ENCODE data around the gene SSUH2. TPM values are rescaled to one million over a fixed set of nuclear protein-coding genes. Genes with fewer than 3 reads are reported as not detected.

SSUH2 gene
- polyA plus RNA-seq, 4 donors: 15.8 to 308 (median 121) TPM

- FAIRE-seq (no peak), DNase-seq (peak; percentile 71 to 97)
- Histone ChIP-seq H3K27ac (ENCODE audit: low read depth in 1 of 3, low read length in 2 of 3) (peak overlapping the region in 2 of 3 donors; percentile 9 to 53), H3K27me3 (ENCODE audit: control insufficient read depth in 3 of 3, insufficient read depth in 3 of 3, low read length in 3 of 3) (no peaks in the 10 kb centered on the region), H3K36me3 (ENCODE audit: control insufficient read depth in 3 of 3, insufficient read depth in 2 of 3, low read depth in 1 of 3, low read length in 3 of 3) (peaks cover 0 to 59% (median 2%) of the 10 kb centered on the region in 3 donors), H3K4me3 (ENCODE audit: low read depth in 1 of 3, low read length in 3 of 3) (no peak overlapping the region), H3K4me1 (ENCODE audit: control insufficient read depth in 3 of 3, insufficient read depth in 2 of 3, low read depth in 1 of 3, low read length in 2 of 3) (peaks cover 0 to 19% (median 0%) of the 10 kb centered on the region in 3 donors), H3K9me3 (ENCODE audit: control insufficient read depth in 2 of 2, insufficient read depth in 1 of 2, low read depth in 1 of 2, low read length in 1 of 2) (no peaks in the 10 kb centered on the region)
- 24 to 63% (median 30%) methylated on average over 15 to 16 of the region's 16 CpGs for WGBS, 3 donors
Observed at GRCh38 chr3:8629151-8630021, 15.2 kb downstream of the SSUH2 start.

DNA sequence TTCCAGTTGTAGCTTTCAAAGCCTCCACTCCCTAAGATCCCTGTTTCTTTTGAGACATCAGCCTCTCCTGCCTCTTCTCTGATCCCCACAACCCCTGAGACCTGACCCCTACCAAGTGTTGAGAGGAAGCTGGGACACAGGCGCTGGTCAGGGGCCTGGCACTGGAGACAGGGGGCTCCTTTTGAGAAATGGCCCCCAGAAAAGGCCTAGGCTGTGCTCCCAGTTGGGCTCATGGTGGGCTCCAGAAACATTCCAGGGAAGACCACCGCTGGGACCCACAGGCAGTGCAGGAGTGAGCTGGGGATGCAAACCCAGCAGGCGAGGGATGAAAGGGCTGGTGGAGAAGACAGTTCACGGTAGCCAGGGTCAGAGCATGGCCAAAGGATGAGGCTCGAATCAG, 16.6 kb downstream of the SSUH2 start:
- H3K27me3 ChIP-seq (ENCODE audit: control insufficient read depth in 3 of 3, insufficient read depth in 3 of 3, low read length in 3 of 3): no peaks in the 10 kb centered on the region
- no peak overlapping the region for H3K4me3 ChIP-seq (ENCODE audit: low read depth in 1 of 3, low read length in 3 of 3)
- H3K9me3 ChIP-seq (ENCODE audit: control insufficient read depth in 2 of 2, insufficient read depth in 1 of 2, low read depth in 1 of 2, low read length in 1 of 2): no peaks in the 10 kb centered on the region
- peaks cover 0 to 64% (median 2%) of the 10 kb centered on the region in 3 donors for H3K36me3 ChIP-seq (ENCODE audit: control insufficient read depth in 3 of 3, insufficient read depth in 2 of 3, low read depth in 1 of 3, low read length in 3 of 3)
- H3K27ac ChIP-seq (ENCODE audit: low read depth in 1 of 3, low read length in 2 of 3): no peak overlapping the region
- DNase-seq (no peak), FAIRE-seq (no peak)
- 92 to 98% (median 92%) methylated on average over 5 of the region's 5 CpGs for WGBS, 3 donors
- H3K4me1 ChIP-seq (ENCODE audit: control insufficient read depth in 3 of 3, insufficient read depth in 2 of 3, low read depth in 1 of 3, low read length in 2 of 3): peaks cover 0 to 24% (median 0%) of the 10 kb centered on the region in 3 donors

- 89 to 93% (median 91%) methylated on average over 19 of the region's 19 CpGs for WGBS, 3 donors
- Histone ChIP-seq H3K4me3 (ENCODE audit: low read depth in 1 of 3, low read length in 3 of 3) (no peak overlapping the region), H3K36me3 (ENCODE audit: control insufficient read depth in 3 of 3, insufficient read depth in 2 of 3, low read depth in 1 of 3, low read length in 3 of 3) (peaks cover 0 to 69% (median 2%) of the 10 kb centered on the region in 3 donors), H3K27ac (ENCODE audit: low read depth in 1 of 3, low read length in 2 of 3) (no peak overlapping the region), H3K4me1 (ENCODE audit: control insufficient read depth in 3 of 3, insufficient read depth in 2 of 3, low read depth in 1 of 3, low read length in 2 of 3) (peaks cover 0 to 24% (median 0%) of the 10 kb centered on the region in 3 donors), H3K27me3 (ENCODE audit: control insufficient read depth in 3 of 3, insufficient read depth in 3 of 3, low read length in 3 of 3) (no peaks in the 10 kb centered on the region), H3K9me3 (ENCODE audit: control insufficient read depth in 2 of 2, insufficient read depth in 1 of 2, low read depth in 1 of 2, low read length in 1 of 2) (no peaks in the 10 kb centered on the region)
- FAIRE-seq: no peak
- DNase-seq: no peak
Observed at GRCh38 chr3:8627201-8627940, 17.2 kb downstream of the SSUH2 start.

- peaks cover 0 to 13% (median 0%) of the 10 kb centered on the region in 3 donors for H3K4me1 ChIP-seq (ENCODE audit: control insufficient read depth in 3 of 3, insufficient read depth in 2 of 3, low read depth in 1 of 3, low read length in 2 of 3)
- H3K36me3 ChIP-seq (ENCODE audit: control insufficient read depth in 3 of 3, insufficient read depth in 2 of 3, low read depth in 1 of 3, low read length in 3 of 3): peaks cover 0 to 78% (median 2%) of the 10 kb centered on the region in 3 donors
- no peak overlapping the region for H3K4me3 ChIP-seq (ENCODE audit: low read depth in 1 of 3, low read length in 3 of 3)
- H3K27ac ChIP-seq (ENCODE audit: low read depth in 1 of 3, low read length in 2 of 3): no peak overlapping the region
- no peak for DNase-seq
- no peaks in the 10 kb centered on the region for H3K9me3 ChIP-seq (ENCODE audit: control insufficient read depth in 2 of 2, insufficient read depth in 1 of 2, low read depth in 1 of 2, low read length in 1 of 2)
- WGBS, 3 donors: 84 to 93% (median 86%) methylated on average over 3 of the region's 3 CpGs
- FAIRE-seq: no peak
- H3K27me3 ChIP-seq (ENCODE audit: control insufficient read depth in 3 of 3, insufficient read depth in 3 of 3, low read length in 3 of 3): no peaks in the 10 kb centered on the region
Observed at GRCh38 chr3:8625991-8626390, 18.6 kb downstream of the SSUH2 start.

DNA sequence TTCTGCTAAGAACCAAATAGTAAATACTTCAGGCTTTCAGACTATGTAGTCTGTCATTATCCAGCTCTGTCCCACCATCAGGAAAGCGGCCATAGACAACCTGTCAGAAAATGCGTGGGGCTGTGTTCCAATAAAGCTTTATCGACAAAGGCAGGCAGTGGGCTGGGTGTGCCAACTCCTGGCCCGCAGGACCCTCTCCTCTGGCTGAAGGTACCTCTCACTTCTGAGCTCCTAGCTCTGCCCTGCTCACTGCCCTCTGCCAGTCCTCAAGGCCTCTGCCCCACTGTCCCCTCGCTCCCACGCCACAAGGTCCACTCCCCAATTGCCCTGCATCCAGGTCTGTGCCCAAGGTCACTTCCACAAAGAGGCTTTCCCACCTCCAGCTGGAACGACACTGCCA, 20.0 kb downstream of the SSUH2 start:
- Histone ChIP-seq H3K4me1 (ENCODE audit: control insufficient read depth in 3 of 3, insufficient read depth in 2 of 3, low read depth in 1 of 3, low read length in 2 of 3) (peaks cover 0 to 6% (median 0%) of the 10 kb centered on the region in 3 donors), H3K36me3 (ENCODE audit: control insufficient read depth in 3 of 3, insufficient read depth in 2 of 3, low read depth in 1 of 3, low read length in 3 of 3) (peaks cover 0 to 75% (median 2%) of the 10 kb centered on the region in 3 donors), H3K27me3 (ENCODE audit: control insufficient read depth in 3 of 3, insufficient read depth in 3 of 3, low read length in 3 of 3) (no peaks in the 10 kb centered on the region), H3K27ac (ENCODE audit: low read depth in 1 of 3, low read length in 2 of 3) (no peak overlapping the region), H3K4me3 (ENCODE audit: low read depth in 1 of 3, low read length in 3 of 3) (no peak overlapping the region), H3K9me3 (ENCODE audit: control insufficient read depth in 2 of 2, insufficient read depth in 1 of 2, low read depth in 1 of 2, low read length in 1 of 2) (no peaks in the 10 kb centered on the region)
- FAIRE-seq (no peak), DNase-seq (no peak)
- 91 to 95% (median 94%) methylated on average over 7 of the region's 7 CpGs for WGBS, 3 donors

GRCh38 chr3:8623741-8624140, 20.9 kb downstream of the SSUH2 start:
- no peak for FAIRE-seq
- peaks cover 0 to 7% of the 10 kb centered on the region in 2 donors for H3K9me3 ChIP-seq (ENCODE audit: control insufficient read depth in 2 of 2, insufficient read depth in 1 of 2, low read depth in 1 of 2, low read length in 1 of 2)
- peaks cover 0 to 73% (median 2%) of the 10 kb centered on the region in 3 donors for H3K36me3 ChIP-seq (ENCODE audit: control insufficient read depth in 3 of 3, insufficient read depth in 2 of 3, low read depth in 1 of 3, low read length in 3 of 3)
- H3K4me3 ChIP-seq (ENCODE audit: low read depth in 1 of 3, low read length in 3 of 3): no peak overlapping the region
- no peak overlapping the region for H3K27ac ChIP-seq (ENCODE audit: low read depth in 1 of 3, low read length in 2 of 3)
- no peaks in the 10 kb centered on the region for H3K27me3 ChIP-seq (ENCODE audit: control insufficient read depth in 3 of 3, insufficient read depth in 3 of 3, low read length in 3 of 3)
- peaks cover 0 to 6% (median 0%) of the 10 kb centered on the region in 3 donors for H3K4me1 ChIP-seq (ENCODE audit: control insufficient read depth in 3 of 3, insufficient read depth in 2 of 3, low read depth in 1 of 3, low read length in 2 of 3)
- 85 to 88% (median 86%) methylated on average over 14 of the region's 14 CpGs for WGBS, 3 donors
- no peak for DNase-seq

GRCh38 chr3:8622873-8623691, 21.5 kb downstream of the SSUH2 start:
- Histone ChIP-seq H3K27me3 (ENCODE audit: control insufficient read depth in 3 of 3, insufficient read depth in 3 of 3, low read length in 3 of 3) (no peaks in the 10 kb centered on the region), H3K9me3 (ENCODE audit: control insufficient read depth in 2 of 2, insufficient read depth in 1 of 2, low read depth in 1 of 2, low read length in 1 of 2) (peaks cover 0 to 14% of the 10 kb centered on the region in 2 donors), H3K4me1 (ENCODE audit: control insufficient read depth in 3 of 3, insufficient read depth in 2 of 3, low read depth in 1 of 3, low read length in 2 of 3) (peaks cover 0 to 6% (median 0%) of the 10 kb centered on the region in 3 donors), H3K36me3 (ENCODE audit: control insufficient read depth in 3 of 3, insufficient read depth in 2 of 3, low read depth in 1 of 3, low read length in 3 of 3) (peaks cover 0 to 70% (median 2%) of the 10 kb centered on the region in 3 donors), H3K27ac (ENCODE audit: low read depth in 1 of 3, low read length in 2 of 3) (no peak overlapping the region), H3K4me3 (ENCODE audit: low read depth in 1 of 3, low read length in 3 of 3) (no peak overlapping the region)
- WGBS, 3 donors: 32 to 40% (median 34%) methylated on average over 24 of the region's 24 CpGs
- FAIRE-seq: no peak
- peak; percentile 67 to 76 for DNase-seq

DNA sequence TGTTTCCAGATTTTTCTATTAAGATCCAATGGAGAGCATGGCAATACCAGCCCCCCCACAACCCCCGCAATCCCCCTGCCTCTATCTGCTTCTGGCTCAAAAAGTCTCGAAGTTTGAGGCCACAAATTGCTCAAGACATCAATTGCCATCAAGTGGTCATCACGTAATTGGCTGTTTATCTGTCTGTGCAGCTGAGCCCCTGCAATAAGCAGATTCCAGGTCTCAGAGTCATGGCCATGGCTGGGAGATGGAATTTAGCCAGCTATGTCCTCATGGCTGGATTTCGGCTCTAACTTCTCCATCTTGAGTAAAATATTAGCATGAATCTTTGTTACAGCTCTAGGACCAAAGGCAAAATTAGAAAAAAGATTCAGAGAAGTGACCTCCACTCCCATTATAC, 22.7 kb downstream of the SSUH2 start:
- 73 to 87% (median 77%) methylated on average over 4 of the region's 4 CpGs for WGBS, 3 donors
- peak overlapping the region in 1 of 3 donors; percentile 53 for H3K27ac ChIP-seq (ENCODE audit: low read depth in 1 of 3, low read length in 2 of 3)
- peaks cover 0 to 6% (median 0%) of the 10 kb centered on the region in 3 donors for H3K4me1 ChIP-seq (ENCODE audit: control insufficient read depth in 3 of 3, insufficient read depth in 2 of 3, low read depth in 1 of 3, low read length in 2 of 3)
- H3K36me3 ChIP-seq (ENCODE audit: control insufficient read depth in 3 of 3, insufficient read depth in 2 of 3, low read depth in 1 of 3, low read length in 3 of 3): peaks cover 0 to 60% (median 0%) of the 10 kb centered on the region in 3 donors
- no peaks in the 10 kb centered on the region for H3K27me3 ChIP-seq (ENCODE audit: control insufficient read depth in 3 of 3, insufficient read depth in 3 of 3, low read length in 3 of 3)
- peaks cover 0 to 19% of the 10 kb centered on the region in 2 donors for H3K9me3 ChIP-seq (ENCODE audit: control insufficient read depth in 2 of 2, insufficient read depth in 1 of 2, low read depth in 1 of 2, low read length in 1 of 2)
- no peak for DNase-seq
- no peak for FAIRE-seq
- H3K4me3 ChIP-seq (ENCODE audit: low read depth in 1 of 3, low read length in 3 of 3): no peak overlapping the region
